Neural cell (in vitro differentiated cells): ENCODE measurements around the gene PMAIP1.

ENCODE experiments used
- EP300 ChIP-seq: fragments of 450-650 bp; conservative IDR thresholded peaks from 2 replicates; pipeline ENCODE4 v1.6.1; 2014; ENCODE audit warnings: antibody characterized with exemption, mild to moderate bottlenecking, moderate library complexity; ENCODE audit not compliant: poor library complexity, severe bottlenecking
- EZH2 ChIP-seq: fragments of 200-600, 300-800 bp; shearing (Covaris generic), sonication (generic); IDR thresholded peaks from 2 replicates; pipeline ENCODE4 v1.6.1; 2014; ENCODE audit warnings: antibody characterized with exemption, low read length, borderline replicate concordance, mild to moderate bottlenecking; ENCODE audit not compliant: insufficient read depth, poor library complexity, severe bottlenecking
- MXI1 ChIP-seq: fragments of 450-650 bp; conservative IDR thresholded peaks from 2 replicates; pipeline ENCODE4 v1.6.1; 2014; ENCODE audit warnings: antibody characterized with exemption, mild to moderate bottlenecking; ENCODE audit not compliant: poor library complexity, severe bottlenecking
- POLR2AphosphoS5 ChIP-seq: IDR thresholded peaks from 2 replicates; pipeline ENCODE4 v1.6.1; 2012
- RAD21 ChIP-seq: fragments of 450-650 bp; conservative IDR thresholded peaks from 2 replicates; pipeline ENCODE4 v1.6.1; 2014; ENCODE audit warnings: antibody characterized with exemption, mild to moderate bottlenecking, moderate library complexity
- SMC3 ChIP-seq: fragments of 450-650 bp; conservative IDR thresholded peaks from 2 replicates; pipeline ENCODE4 v1.6.1; 2014; ENCODE audit warnings: antibody characterized with exemption, mild to moderate bottlenecking, moderate library complexity; ENCODE audit not compliant: poor library complexity
- TAF1 ChIP-seq: IDR thresholded peaks from 2 replicates; pipeline ENCODE4 v1.6.1; 2012; ENCODE audit warnings: low read depth
- TF ChIP-seq, protein P1 (sequence below): fragments of 450-650 bp; IDR thresholded peaks from 2 replicates; pipeline ENCODE4 v1.5.1; 2014; ENCODE audit warnings: antibody characterized with exemption, mild to moderate bottlenecking, moderate library complexity; ENCODE audit not compliant: poor library complexity, severe bottlenecking
- TF ChIP-seq, protein P2 (sequence below): IDR thresholded peaks from 2 replicates; pipeline ENCODE4 v1.6.1; 2012; ENCODE audit warnings: borderline replicate concordance

DNA sequence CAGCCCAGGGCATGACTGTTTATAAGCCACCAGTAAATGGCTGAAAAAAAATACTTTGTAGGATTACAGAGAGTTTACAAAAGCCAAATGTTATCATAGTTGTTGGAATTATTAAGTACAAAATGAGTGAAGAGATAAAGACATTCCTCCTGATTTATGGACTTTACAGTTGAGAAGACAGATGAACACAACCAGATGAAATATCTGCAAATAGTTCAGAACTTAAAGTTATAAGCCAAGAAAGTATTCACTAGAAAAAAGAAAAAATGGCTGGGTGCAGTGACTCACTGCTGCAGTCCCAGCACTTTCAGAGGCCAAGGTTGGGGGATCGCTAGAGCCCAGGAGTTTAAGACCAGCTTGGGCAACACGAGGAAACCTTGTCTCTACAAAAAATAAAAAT is 11.2 kb downstream of the PMAIP1 start:
- TF ChIP-seq TAF1, result no peak
- TF ChIP-seq, protein P1, sequence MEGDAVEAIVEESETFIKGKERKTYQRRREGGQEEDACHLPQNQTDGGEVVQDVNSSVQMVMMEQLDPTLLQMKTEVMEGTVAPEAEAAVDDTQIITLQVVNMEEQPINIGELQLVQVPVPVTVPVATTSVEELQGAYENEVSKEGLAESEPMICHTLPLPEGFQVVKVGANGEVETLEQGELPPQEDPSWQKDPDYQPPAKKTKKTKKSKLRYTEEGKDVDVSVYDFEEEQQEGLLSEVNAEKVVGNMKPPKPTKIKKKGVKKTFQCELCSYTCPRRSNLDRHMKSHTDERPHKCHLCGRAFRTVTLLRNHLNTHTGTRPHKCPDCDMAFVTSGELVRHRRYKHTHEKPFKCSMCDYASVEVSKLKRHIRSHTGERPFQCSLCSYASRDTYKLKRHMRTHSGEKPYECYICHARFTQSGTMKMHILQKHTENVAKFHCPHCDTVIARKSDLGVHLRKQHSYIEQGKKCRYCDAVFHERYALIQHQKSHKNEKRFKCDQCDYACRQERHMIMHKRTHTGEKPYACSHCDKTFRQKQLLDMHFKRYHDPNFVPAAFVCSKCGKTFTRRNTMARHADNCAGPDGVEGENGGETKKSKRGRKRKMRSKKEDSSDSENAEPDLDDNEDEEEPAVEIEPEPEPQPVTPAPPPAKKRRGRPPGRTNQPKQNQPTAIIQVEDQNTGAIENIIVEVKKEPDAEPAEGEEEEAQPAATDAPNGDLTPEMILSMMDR, result no peak
- no peak for TF ChIP-seq MXI1
- no peak for TF ChIP-seq POLR2AphosphoS5
- no peak for TF ChIP-seq EZH2
- TF ChIP-seq RAD21, result no peak
- TF ChIP-seq, protein P2, sequence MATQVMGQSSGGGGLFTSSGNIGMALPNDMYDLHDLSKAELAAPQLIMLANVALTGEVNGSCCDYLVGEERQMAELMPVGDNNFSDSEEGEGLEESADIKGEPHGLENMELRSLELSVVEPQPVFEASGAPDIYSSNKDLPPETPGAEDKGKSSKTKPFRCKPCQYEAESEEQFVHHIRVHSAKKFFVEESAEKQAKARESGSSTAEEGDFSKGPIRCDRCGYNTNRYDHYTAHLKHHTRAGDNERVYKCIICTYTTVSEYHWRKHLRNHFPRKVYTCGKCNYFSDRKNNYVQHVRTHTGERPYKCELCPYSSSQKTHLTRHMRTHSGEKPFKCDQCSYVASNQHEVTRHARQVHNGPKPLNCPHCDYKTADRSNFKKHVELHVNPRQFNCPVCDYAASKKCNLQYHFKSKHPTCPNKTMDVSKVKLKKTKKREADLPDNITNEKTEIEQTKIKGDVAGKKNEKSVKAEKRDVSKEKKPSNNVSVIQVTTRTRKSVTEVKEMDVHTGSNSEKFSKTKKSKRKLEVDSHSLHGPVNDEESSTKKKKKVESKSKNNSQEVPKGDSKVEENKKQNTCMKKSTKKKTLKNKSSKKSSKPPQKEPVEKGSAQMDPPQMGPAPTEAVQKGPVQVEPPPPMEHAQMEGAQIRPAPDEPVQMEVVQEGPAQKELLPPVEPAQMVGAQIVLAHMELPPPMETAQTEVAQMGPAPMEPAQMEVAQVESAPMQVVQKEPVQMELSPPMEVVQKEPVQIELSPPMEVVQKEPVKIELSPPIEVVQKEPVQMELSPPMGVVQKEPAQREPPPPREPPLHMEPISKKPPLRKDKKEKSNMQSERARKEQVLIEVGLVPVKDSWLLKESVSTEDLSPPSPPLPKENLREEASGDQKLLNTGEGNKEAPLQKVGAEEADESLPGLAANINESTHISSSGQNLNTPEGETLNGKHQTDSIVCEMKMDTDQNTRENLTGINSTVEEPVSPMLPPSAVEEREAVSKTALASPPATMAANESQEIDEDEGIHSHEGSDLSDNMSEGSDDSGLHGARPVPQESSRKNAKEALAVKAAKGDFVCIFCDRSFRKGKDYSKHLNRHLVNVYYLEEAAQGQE, result no peak
- TF ChIP-seq EP300, result no peak
- no peak for TF ChIP-seq SMC3
